Inflammatory macrophage treated with lipopolysaccharide for 4 hours (primary cell): ENCODE results near the gene NTNG1.

Experiments used
- DNase-seq: peaks from one replicate; pipeline ENCODE4 v3.0.0-alpha.2; 2020

NTNG1 gene

DNA sequence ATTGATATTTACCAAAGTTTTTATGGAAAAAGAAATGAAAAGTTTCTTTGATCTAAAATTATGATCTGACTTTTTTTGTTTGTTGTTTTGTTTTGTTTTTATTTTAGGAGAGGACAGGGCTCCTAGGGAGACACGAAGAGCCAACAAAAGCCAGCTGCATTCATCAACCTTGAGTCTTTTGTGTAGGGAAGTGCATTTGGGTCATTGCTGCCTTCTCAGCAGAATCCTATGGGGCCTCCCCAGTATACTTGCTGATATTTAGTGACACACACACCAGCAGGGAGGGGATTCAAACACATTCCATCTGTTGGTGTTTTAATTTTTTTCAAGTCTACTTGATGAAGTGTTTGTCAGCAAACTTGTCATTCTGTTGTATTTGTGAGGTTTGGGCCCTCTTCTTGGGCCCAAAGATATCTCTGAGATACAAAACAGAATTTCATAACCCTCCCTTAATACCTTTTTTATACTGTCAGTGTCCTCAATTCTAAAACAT is 203.5 kb downstream of the NTNG1 start:
- DNase-seq, result no peak

DNA sequence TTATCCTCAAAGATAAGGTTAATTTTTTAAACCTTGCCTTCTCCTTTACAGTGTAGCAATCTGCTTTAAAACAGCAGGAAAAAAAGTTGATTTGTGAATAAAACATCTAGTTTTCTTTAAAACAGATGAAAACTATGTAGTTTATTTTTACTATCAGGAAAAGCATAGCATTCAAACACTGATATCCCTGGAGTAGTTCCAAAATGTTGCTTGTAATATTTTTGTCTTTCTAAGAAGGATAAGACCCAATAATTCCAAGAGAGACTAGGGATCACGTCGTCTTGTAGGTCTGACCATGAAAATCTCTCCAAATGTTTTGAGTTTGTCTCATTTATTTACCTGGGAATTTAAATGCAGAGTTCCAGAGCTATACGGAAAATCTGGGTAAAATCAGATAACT is 204.0 kb downstream of the NTNG1 start:
- DNase-seq, result no peak

DNA sequence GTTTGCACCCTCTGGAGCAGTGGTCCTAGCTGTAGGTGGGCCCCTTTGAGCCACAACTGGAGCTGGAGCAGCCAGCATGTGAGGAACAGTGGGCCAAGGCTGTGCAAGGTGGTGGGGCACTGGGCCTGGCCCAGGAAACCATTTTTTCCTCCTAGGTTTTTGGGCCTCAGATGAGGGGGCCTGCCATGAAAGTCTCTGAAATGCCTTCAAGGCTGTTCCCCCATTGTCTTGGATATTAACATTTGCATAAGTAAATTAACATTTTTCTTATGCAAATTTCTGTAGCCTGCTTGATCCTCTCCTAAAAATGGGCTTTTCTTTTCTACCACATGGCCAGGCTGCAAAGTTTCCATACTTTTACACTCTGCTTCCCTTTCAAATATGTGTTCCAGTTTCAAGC is 212.0 kb downstream of the NTNG1 start:
- DNase-seq, result no peak

DNA sequence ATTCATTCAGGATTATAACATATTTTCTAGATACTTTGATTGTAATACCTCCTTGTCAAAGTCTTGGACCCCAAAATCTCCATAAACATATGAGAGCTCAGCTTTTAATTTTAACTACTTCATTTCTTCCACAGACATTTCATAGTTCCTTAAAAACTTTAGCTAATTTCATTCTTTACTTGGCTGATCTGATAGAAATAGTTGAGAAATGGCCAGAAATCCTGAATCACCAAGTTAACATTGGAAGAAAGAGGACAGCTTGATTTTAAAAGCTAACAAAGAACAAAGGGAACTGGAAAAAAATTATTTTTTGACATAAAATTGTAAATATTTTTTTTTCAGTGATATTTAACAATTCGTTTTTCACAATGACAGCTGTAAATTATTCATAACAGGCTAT is 216.5 kb downstream of the NTNG1 start:
- no peak for DNase-seq

DNA sequence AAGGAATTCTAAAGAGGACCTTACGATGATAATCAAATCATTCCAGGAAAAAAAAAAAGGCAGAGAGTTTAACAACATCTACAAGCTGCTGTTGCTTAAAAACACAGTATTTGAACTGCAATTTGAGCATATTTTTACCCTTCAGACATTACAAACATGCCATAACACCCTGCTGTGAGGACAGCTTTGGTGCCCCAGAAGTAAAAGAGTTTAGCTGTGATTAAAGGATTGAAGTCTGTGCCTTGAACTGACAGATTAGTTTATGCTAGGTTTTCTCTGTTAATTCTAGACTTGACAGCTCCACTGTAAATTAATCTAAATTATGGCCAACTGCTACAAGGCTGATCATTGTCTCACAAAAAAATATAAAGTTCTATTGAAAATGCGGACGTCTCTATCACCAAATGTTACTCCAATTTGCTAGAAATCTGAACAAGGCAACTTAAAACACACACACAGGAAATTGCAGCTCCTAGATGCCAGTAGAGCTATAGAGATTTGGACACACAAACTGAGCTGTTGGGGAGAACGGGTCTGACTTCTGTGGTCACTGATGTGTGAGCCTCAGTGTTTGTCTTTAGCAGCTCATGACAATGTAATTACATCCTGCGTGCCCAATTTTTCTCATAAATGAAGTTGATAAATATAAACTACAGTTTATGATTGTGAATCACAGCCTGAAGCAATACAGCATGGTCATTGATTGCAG is 217.9 kb downstream of the NTNG1 start:
- DNase-seq, result no peak

DNA sequence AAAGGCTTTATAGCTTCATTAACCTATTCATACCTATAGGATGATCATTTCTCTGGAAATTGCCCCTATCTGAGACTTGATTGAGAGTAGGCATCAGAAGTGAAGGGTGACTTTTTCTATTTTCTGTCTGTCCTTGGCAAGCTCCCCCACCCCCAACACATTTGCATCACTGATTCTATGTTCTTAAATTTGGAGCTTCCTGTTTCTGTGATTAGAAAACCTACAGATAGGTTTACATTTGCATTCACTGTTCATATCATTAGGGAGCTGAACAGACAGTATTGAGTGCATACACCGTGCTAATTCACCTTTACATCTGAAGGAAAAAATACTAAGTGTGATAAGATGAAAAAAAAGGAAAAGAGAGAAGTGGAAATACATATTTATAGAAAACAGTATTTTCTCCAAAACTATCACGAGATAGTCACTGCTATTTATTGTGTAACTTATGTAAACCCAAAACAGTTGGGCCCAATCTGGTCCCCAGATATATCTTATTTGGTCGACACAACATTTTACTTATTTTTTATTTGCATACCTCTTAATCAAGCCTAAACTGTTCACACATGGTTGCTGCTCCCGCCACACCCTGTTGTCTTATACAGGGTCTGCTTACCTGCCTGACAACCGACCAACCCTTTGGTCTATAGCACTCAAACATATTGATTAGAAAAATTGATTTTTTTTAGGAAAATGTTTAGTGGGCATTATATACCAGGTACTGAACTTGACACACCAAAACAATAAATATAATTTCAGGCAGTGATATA is 218.8 kb downstream of the NTNG1 start:
- DNase-seq, result no peak

DNA sequence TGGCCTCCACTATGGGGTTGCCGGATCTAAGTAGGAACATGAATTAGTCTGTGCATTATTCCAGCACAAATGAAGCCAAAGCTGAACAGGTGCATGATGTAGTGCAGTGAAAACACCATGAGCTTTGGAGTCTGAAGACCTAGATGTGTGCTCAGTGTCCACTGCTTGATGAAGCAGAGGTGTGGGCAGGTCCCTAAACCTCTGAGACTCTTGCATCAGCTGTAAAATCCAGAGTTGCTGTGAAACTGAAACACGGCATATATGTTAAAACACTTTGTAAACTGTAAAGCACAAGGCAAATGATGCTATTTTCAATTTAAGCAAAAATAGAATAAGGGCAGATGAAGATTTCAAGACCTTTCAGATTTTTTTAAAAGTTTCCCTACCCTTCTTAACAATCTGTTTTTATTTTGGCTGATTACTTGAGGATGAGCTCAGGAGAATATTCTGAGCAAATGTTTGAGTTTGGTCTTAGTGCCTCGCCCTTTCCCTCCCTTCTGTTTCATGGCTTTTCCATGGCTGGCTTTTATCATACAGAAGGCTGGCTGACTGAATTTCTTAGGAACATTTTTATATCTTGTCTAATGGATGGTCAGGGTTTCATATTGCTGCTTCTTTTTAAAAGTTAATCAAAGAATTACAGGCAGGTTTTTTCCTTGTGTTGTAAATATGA is 221.8 kb downstream of the NTNG1 start:
- DNase-seq, result no peak

DNA sequence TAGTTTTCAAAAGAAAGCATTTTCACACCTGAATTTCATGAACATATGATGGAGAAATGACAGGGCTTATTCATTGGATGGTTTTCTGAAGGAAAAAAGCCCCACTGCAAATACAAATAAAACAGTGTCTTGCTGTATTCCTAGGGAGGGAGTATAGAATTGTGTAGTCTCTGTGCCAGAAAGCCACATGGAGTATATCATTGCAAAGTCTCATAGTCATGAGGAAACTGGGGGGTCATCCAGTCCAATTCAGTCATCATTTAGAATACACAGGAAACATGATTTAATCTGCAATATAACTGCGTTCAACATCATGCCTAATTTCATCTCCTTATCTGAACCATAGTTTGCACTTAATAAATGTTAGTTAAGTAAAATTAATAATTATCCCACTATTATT is 222.3 kb downstream of the NTNG1 start:
- DNase-seq, result no peak

DNA sequence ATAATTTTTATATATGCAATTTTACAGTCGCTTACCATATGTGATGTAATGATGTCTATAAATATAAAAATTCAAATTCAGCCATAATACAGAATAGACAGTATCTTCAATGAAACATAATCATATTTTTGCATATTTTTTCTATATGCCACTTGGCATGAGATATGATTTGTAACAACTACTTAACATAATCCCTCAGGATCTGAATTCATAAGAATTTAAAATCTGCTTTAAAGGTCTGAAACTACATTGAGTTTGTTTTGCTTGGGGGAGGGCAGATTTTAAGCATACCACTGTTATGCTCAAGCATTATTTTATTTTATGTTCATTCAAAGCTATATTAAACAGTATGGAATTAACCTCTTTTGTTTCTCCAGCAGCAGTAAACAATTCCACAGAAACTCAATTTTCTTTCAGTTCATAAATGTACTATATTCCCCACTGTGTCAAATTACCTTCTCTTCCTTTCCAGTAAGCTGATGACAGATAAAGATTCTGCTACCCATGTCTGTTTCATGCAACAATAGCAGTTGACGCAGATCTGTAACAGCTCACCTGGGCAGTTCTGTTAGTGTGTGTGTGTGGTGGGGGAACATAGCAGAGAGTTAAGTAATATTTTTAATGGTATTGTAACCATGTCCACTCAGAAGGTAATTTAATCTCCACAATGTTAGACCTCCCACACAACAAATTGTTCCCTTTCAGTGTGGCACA is 224.8 kb downstream of the NTNG1 start:
- DNase-seq, result no peak

DNA sequence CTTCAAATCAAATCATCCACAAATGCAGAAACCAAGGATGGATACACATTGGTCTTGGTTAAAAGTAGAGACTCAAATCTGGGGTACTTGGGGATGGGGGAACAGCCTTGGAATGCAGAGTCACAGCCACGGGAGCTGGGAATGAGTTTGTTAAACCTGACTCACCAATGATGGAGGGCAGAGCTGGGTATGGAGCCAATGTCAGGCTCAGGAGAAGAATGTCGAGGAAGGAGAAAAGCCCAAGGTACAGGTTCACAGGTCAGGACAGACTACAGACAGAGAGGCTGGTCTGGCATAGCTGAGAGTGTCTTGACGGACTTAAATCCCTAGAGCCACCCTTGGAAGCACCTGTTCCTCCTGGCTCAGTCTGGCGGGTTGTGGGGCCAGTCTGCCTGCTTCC is 237.6 kb downstream of the NTNG1 start:
- DNase-seq, result no peak

DNA sequence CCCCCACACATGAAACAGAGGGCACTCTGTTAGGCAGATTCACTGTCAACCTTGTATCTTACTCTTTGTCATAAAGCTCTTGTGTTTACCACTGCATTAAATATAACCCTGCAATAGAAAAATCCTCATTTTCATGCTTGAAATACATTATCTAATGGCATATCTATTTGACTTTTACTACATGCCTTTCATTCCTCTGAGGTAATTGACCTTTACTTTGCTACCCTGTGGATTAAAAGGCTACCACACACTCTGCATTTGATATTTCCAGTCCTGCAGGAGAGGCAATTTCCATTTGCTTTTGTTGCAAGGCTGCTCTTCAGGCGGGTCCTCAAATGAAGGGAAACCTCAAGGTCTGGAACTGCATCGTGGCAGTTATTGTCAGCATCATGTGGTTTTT is 238.0 kb downstream of the NTNG1 start:
- DNase-seq, result no peak

DNA sequence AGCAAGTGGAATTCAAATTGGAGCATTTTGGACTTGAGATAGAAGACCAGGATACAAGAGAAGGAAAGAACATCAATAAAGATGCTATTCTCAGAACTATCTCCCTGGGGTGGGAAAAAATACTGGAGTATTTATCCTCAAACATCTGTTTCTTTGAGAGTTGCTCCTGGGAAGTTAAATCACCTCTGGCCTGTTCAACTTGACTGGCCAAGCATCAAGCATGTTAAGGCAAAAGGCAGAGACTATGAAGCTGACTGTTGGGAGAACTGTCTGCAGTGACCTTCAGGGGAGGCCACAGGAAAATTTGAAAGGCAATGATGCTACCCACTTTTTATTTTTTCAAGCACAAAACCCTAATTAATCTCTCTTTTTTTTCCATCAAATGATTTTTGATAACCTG is 239.0 kb downstream of the NTNG1 start:
- no peak for DNase-seq

DNA sequence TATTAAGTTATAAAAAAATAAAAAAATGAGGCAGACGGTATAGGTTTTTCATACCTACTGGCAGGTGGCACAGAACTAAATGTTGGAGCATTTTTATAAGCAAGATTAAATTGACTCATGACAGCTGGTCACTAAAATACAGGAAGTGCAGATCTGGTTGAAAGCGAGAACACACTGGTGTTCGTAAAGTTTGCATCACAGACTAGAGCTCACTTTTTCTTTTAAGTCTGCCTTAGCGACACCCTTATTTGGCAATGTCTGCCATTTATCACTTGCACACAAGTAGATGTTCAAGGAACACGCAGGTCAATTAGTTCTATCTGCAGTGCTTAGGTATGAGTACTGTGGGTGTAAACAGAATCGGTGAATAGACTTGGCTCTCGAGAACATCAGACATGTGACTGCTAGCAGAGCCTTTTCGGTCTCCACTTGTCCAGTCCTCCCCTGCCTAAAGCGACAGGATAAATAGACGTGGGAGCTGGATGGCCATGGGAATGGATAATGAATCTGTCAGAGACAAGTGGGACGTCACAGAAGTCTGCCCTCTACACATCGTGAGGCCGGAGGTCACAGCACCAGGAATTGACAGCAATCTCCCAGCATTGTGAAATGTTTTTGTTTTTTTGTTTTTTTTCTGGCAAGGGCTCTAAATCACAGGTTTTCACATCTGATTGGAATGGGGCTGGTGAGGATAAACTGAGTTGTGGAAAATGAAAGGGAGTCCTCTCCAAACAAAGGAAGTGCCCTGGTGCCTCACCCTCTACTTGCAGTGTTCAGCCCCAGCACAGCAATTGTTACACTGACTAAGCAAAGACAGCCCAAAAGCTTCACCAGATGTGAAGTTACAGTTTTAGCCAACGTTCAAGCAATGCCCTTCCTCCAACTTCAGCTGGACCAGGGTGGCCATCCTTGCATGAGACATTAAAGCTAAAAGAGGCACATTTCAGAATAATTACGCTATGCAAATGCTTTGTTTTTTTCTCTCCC is 248.9 kb downstream of the NTNG1 start:
- no peak for DNase-seq

DNA sequence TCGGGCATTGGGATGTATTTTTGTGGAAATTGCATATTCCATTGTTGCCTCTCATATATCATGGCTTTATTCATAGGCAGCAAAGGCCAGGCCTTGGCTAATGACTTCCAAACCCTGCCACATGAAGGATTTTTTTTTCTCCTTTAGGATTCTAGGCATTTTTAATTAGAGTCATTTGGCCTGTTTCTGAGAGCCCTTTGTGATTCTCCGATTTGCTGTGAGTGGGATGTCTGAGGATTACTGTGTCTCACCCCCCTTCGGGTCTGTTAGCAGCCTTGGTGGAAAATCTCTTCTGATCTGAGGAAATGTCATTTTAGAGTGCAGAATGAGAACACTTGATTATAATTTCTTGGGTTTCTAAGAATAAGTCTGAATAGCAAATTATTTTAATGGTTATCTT is 253.5 kb downstream of the NTNG1 start:
- no peak for DNase-seq

DNA sequence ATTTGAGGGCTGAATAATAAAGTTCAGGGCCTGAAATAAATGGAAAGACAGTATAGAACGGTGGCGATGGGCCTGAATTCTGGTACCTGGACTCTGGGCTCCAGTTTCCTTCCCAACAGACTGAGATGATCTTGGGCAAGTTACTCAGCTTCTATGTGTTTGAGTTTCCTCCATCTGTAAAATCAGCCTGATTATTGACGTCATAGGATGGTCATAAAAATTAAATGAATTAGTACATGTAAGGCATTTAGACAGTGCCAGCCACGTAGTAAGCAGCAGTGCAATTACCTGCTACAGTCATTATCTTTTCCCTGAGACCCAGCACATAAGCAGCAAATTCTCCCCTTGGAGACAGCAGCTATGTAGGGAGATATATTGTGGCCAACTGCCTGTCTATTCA is 260.9 kb downstream of the NTNG1 start:
- no peak for DNase-seq

DNA sequence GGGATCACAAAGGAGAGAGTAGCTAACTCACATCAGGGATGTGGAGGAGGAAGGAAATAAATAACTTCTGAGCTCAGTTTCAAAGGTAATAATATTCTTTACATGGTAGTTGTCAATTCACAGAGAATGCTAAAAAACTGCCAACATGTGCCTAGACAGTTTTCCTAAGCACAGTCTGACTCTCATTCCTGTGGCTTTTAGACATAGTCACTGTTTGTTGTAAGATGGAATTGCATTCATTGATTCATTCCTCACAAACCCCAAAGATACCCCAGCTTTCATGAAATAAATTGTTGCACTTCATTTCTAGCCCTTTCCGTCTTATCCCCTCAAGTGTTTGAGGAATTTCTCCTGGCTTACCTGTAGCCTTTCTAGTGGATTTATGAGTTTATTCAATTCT is 263.9 kb downstream of the NTNG1 start:
- no peak for DNase-seq

DNA sequence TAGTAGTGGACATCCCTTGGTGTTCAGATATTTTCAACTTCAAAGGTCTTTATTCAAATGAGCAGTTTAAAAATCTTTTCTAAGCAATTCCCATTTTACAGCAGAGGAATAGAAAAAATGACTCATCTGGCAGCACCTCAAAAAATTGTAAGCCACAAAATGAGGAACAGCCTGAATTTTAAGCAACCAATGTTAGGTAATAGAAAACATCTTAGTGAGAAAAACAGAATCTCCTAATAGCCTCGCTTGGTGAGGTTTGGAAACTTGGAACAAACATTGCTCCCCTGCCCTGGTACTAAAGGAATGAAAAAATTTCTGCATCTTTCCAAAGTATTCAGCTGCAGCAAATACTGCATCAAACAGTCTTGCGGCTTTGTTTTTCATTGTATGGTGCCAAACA is 264.4 kb downstream of the NTNG1 start:
- DNase-seq, result peak; percentile 61

DNA sequence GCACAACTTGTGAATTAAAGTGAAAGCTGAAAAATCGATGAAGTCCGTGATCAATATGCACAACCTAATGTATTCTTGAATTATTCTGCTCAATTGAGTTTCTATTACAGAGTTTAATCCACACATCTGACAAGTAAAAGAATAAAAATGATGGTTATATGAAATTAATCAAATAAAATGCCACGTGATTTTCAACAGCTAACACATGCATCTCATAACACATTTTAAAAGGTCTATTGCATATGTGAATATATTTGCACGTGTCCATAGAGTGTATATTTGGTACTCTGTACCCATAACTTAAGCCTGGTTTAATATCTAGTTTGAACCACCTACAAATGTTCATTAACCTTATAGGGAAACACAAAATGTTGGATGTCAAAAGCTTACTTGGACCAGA is 266.2 kb downstream of the NTNG1 start:
- no peak for DNase-seq

DNA sequence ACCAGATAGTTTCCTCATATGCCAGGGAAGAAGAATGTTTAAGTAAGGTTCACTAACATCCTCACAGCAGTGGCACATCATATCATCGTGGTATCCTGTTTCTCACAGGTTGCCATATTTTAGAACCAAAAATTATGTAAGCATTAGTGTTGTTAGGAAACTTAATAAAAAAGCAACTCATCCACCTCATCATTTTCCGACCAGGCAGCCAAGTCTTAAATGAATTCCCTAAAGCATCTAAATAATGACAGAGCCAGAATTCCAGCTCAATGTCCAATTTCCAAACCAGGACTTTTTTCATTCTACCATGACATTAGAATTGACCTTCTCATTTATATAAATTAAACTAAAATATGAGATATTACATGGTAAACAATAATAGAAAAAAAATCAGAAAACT is 272.7 kb downstream of the NTNG1 start:
- no peak for DNase-seq

DNA sequence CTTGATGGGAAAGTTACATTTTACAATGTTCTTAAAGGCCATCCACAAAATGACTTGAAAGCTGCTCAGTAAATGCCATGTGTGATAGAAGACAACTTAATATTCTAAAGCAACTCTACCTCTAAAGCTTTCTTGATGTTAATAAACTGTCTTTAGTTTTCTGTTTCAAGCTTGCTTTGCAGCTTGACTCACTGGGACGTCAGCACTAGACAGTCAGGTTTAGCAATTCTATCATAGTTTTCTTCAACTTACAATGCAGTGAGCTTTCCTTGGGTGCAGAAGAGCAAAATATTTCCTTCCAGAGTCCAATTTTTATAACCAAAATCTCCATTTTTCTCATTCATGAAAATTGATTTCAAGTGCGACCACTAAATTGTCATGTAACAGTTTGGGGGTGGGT is 273.1 kb downstream of the NTNG1 start:
- no peak for DNase-seq

DNA sequence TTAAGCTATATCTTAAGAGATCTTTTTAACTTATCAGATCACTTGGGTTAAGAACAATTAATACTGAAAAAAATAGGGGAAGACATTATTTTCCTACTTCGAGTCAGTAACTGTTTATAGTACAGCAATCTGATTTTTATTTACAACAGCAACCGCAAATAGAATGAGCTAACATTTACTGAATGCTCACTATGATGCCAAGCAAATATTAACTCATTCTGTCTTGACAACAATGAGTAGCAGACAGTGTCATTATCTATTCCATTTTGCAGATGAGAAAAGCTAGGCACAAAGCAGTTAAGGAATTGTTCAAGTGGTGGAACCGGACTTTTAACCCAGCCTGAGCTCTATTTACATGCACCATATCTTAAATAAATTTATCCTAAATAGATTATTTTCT is 273.7 kb downstream of the NTNG1 start:
- DNase-seq, result no peak

DNA sequence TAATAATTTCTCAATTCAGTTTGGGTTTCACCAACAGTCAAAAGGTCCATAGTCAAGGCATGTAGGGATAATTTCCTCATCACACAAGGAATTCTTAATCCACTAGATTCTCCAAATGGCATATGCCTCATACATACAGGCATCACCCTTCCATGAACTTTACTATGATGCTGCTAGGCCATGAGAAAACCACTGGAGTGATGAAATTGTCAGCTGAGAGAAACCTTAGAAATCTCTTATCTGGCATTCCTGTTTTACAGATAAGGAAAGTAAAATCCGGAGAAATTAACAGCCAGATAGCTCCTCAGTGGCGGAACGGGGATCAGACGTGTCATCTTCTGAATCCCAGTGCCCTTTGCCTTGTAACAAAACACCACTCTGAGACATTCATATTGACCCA is 274.4 kb downstream of the NTNG1 start:
- no peak for DNase-seq
